IMR-90 (cell line): ENCODE results near the gene GDNF. TPM values are rescaled to one million over a fixed set of nuclear protein-coding genes. Genes with fewer than 3 reads are reported as not detected.

Experiments
- ATAC-seq: fragments of 200-7000 bp; cut with Tn5 transposase; 2 replicates; pipeline ENCODE4 v1.9.1; 2020; ENCODE audit warnings: low read depth, mild to moderate bottlenecking, moderate library complexity
- BruUV-seq: library from RNA; stranded (reverse); fragments of 400-500 nt; replicated peaks from 2 replicates; lab custom pipeline; 2021; lab: Mats Ljungman, UMichigan
- CTCF ChIA-PET: fragments of 300-600 bp; formaldehyde crosslinking; extraction: SDS; loops from one replicate; lab custom pipeline; 2021; ENCODE audit warnings: antibody characterized with exemption; lab: Yijun Ruan, JAX
- POLR2A ChIA-PET: fragments of 300-600 bp; sonication (Branson Sonifier 250); formaldehyde crosslinking; loops from one replicate; lab custom pipeline; 2022; ENCODE audit warnings: antibody characterized with exemption; ENCODE audit not compliant: unreplicated experiment; lab: Charles Lee
- DNase-seq: peaks from one replicate; pipeline ENCODE4 v3.0.0; 2013
- H2AFZ ChIP-seq: replicated peaks from 2 replicates; pipeline ENCODE3; 2013; ENCODE audit warnings: low read length, mild to moderate bottlenecking; ENCODE audit not compliant: poor library complexity
- H2AK5ac ChIP-seq: 2 replicates; pipeline ENCODE4 v1.6.1; 2013; ENCODE audit warnings: low read depth, low read length, inconsistent platforms
- H2AK9ac ChIP-seq: replicated peaks from 2 replicates; pipeline ENCODE3; 2013; ENCODE audit warnings: mild to moderate bottlenecking, low read depth, low read length, moderate library complexity; ENCODE audit not compliant: poor library complexity
- H2BK120ac ChIP-seq: 2 replicates; pipeline ENCODE4 v1.6.1; 2013; ENCODE audit warnings: low read depth, low read length, inconsistent platforms
- H2BK15ac ChIP-seq: 3 replicates; pipeline ENCODE4 v1.6.1; 2013; ENCODE audit warnings: low read depth, low read length, inconsistent platforms
- H2BK20ac ChIP-seq: 2 replicates; pipeline ENCODE4 v1.6.1; 2013; ENCODE audit warnings: low read depth, mild to moderate bottlenecking, inconsistent platforms, low read length, moderate library complexity
- H2BK5ac ChIP-seq: 2 replicates; pipeline ENCODE4 v1.6.1; 2013; ENCODE audit warnings: mild to moderate bottlenecking, low read depth, low read length, inconsistent platforms; ENCODE audit not compliant: poor library complexity, severe bottlenecking
- H3K14ac ChIP-seq: replicated peaks from 2 replicates; pipeline ENCODE4 v1.6.1; 2013; ENCODE audit warnings: low read depth, low read length, inconsistent platforms
- H3K18ac ChIP-seq: 2 replicates; pipeline ENCODE4 v1.6.1; 2013; ENCODE audit warnings: low read depth, low read length, control low read depth
- H3K23ac ChIP-seq: 2 replicates; pipeline ENCODE4 v1.6.1; 2013; ENCODE audit warnings: low read depth, low read length, inconsistent platforms
- H3K27ac ChIP-seq: 2 replicates; pipeline ENCODE4 v1.5.1; 2013; ENCODE audit warnings: mild to moderate bottlenecking, control low read depth, low read length; ENCODE audit not compliant: insufficient read depth
- H3K27me3 ChIP-seq: 2 replicates; pipeline ENCODE4 v1.6.1; 2013; ENCODE audit warnings: low read length; ENCODE audit not compliant: control insufficient read depth, insufficient read depth
- H3K36me3 ChIP-seq: 2 replicates; pipeline ENCODE4 v1.6.1; 2013; ENCODE audit warnings: low read length, mixed read lengths; ENCODE audit not compliant: control insufficient read depth, insufficient read depth
- H3K4ac ChIP-seq: 2 replicates; pipeline ENCODE4 v1.6.1; 2013; ENCODE audit warnings: low read depth, low read length, inconsistent platforms
- H3K4me1 ChIP-seq: 2 replicates; pipeline ENCODE4 v1.6.1; 2013; ENCODE audit warnings: low read length, mixed read lengths; ENCODE audit not compliant: control insufficient read depth, insufficient read depth
- H3K4me2 ChIP-seq: 2 replicates; pipeline ENCODE4 v1.6.1; 2013; ENCODE audit warnings: low read depth, mild to moderate bottlenecking, control low read depth, low read length, moderate library complexity
- H3K4me3 ChIP-seq: 2 replicates; pipeline ENCODE4 v1.5.1; 2013; ENCODE audit warnings: low read depth, mild to moderate bottlenecking, control low read depth, low read length, moderate library complexity; ENCODE audit not compliant: insufficient read depth
- H3K56ac ChIP-seq: 2 replicates; pipeline ENCODE4 v1.6.1; 2013; ENCODE audit warnings: low read length, inconsistent platforms; ENCODE audit not compliant: insufficient read depth; ENCODE audit errors: extremely low read depth
- H3K79me1 ChIP-seq, 2 experiments: 2 replicates each; pipeline ENCODE4 v1.6.1; 2013; ENCODE audit warnings: low read length in 2 of 2, inconsistent platforms in 1 of 2, low read depth in 1 of 2
- H3K9ac ChIP-seq: 2 replicates; pipeline ENCODE4 v1.6.1; 2013; ENCODE audit warnings: low read depth, low read length, control low read depth
- H3K9me1 ChIP-seq: 2 replicates; pipeline ENCODE4 v1.6.1; 2013; ENCODE audit warnings: low read length, inconsistent platforms; ENCODE audit not compliant: insufficient read depth
- H3K9me3 ChIP-seq: 2 replicates; pipeline ENCODE4 v1.6.1; 2013; ENCODE audit warnings: low read length; ENCODE audit not compliant: control insufficient read depth, insufficient read depth
- H4K20me1 ChIP-seq: 2 replicates; pipeline ENCODE4 v1.6.1; 2013; ENCODE audit warnings: low read length, inconsistent platforms; ENCODE audit not compliant: insufficient read depth
- H4K5ac ChIP-seq: 2 replicates; pipeline ENCODE4 v1.6.1; 2013; ENCODE audit warnings: mild to moderate bottlenecking, low read depth, low read length, control low read depth
- H4K8ac ChIP-seq, 2 experiments: 2 replicates each; pipeline ENCODE4 v1.6.1; 2013; ENCODE audit warnings: low read depth in 2 of 2, low read length in 2 of 2, control low read depth in 1 of 2, inconsistent platforms in 1 of 2
- H4K91ac ChIP-seq: 2 replicates; pipeline ENCODE4 v1.6.1; 2013; ENCODE audit warnings: low read depth, low read length, inconsistent platforms; ENCODE audit not compliant: insufficient read depth
- CEBPB ChIP-seq: IDR thresholded peaks from 2 replicates; pipeline ENCODE4 v1.6.1; 2012; ENCODE audit warnings: low read depth, low read length, improper control_type of control experiment
- SMC3 ChIP-seq: fragments of 150-350 bp; IDR thresholded peaks from 2 replicates; pipeline ENCODE4 v1.6.1; 2016; ENCODE audit warnings: low read depth, mild to moderate bottlenecking, antibody characterized with exemption, low read length, moderate library complexity
- WGBS, 2 experiments: methylation state at CpG; one replicate each; pipeline versions ENCODE4 v1.1.5 to v1.1.7; 2013; ENCODE audit warnings: missing lambda C conversion rate in 2 of 2; ENCODE audit not compliant: insufficient read length in 1 of 2; ENCODE audit errors: extremely low coverage in 2 of 2; 5-methylcytosine and 5-hydroxymethylcytosine counted together
- dilution Hi-C: fragments of 300-500 bp; cut with HindIII; formaldehyde crosslinking; loops from one replicate; pipeline ENCODE4 v1.14.3; 2018; ENCODE audit warnings: low sequenced_read_pairs; ENCODE audit not compliant: unreplicated experiment
- in situ Hi-C: fragments of 300-500 bp; cut with MboI; formaldehyde crosslinking; loops from 3 replicates; pipeline ENCODE4 v1.14.3; 2019; ENCODE audit warnings: low sequenced_read_pairs, inconsistent platforms, mixed read lengths
- intact Hi-C: fragments of 100-400 bp; cut with micrococcal nuclease; formaldehyde crosslinking; loops from 2 replicates; pipeline ENCODE4 v1.10.0; 2022
- polyA plus RNA-seq, 3 experiments: library from polyadenylated mRNA; depleted of rRNA; stranded (reverse); fragments of >200 nt; gene quantifications; 2 replicates each; pipeline ENCODE4 v1.2.3, GENCODE V29; 2012; ENCODE audit warnings: low replicate concordance in 1 of 3
- total RNA-seq: library from RNA; depleted of rRNA; stranded (reverse); fragments of >200 nt; gene quantifications from 2 replicates; pipeline ENCODE4 v1.2.3, GENCODE V29; 2012
- TF ChIP-seq, protein P1 (sequence below): conservative IDR thresholded peaks from 2 replicates; pipeline ENCODE4 v1.5.1; 2012; ENCODE audit warnings: mild to moderate bottlenecking, low read depth, low read length, improper control_type of control experiment

GDNF gene
- total and polyA plus RNA-seq, 2 of the 4 experiments (the other 2 are of a cell fraction): 0.18 to 0.82 TPM

DNA sequence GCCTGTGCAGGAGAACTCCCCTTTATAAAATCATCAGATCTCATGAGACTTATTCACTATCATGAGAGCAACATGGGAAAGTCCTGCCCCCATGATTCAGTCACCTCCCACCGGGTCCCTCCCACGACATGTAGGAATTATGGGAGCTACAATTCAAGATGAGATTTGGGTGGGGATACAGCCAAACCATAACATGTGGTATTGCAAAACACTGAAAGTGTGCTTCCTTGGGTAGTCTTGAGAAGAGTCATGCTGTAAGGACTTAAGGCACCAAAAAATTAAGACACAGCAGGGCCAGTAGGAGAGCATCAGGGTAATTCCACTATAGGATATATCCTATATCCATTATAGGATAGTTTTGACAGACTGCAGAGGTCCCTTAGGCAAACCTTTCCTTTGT, 29.4 kb upstream of the GDNF start:
- Histone ChIP-seq H3K18ac (no peak overlapping the region), H3K56ac (no peak overlapping the region), H2BK20ac (no peak overlapping the region), H3K23ac (no peak overlapping the region), H3K79me1 (no peaks in the 10 kb centered on the region), H3K27me3 (no peaks in the 10 kb centered on the region), H3K27ac (no peak overlapping the region), H3K4me1 (peaks cover 8% of the 10 kb centered on the region; the same call in 1 of the 2 replicates), H3K4me2 (no peak overlapping the region), H4K5ac (no peak overlapping the region), H2BK120ac (no peak overlapping the region), H4K91ac (no peak overlapping the region), H3K36me3 (no peaks in the 10 kb centered on the region), H3K4me3 (no peak overlapping the region), H3K9me3 (no peaks in the 10 kb centered on the region), H2AK5ac (no peak overlapping the region), H4K20me1 (no peaks in the 10 kb centered on the region), H3K4ac (no peak overlapping the region), H2BK15ac (no peak overlapping the region), H3K14ac (no peak overlapping the region), H2AFZ (no peak overlapping the region), H4K8ac (no peak overlapping the region), H3K9ac (no peak overlapping the region), H2BK5ac (no peak overlapping the region), H2AK9ac (no peak overlapping the region), H3K9me1 (peaks cover 7% of the 10 kb centered on the region; the same call in 1 of the 2 replicates)
- intact Hi-C loops (no loop called here), in situ Hi-C loops (no loop called here), dilution Hi-C loops (no loop called here)
- ATAC-seq (no peak), DNase-seq (peak; percentile 38)
- no CpG with 5 or more reads among the region's 2 CpGs for WGBS, 2 experiments
- TF ChIP-seq SMC3 (no peak), CEBPB (peak; percentile 32; the same call in 1 of the 2 replicates)
- TF ChIP-seq, protein P1, sequence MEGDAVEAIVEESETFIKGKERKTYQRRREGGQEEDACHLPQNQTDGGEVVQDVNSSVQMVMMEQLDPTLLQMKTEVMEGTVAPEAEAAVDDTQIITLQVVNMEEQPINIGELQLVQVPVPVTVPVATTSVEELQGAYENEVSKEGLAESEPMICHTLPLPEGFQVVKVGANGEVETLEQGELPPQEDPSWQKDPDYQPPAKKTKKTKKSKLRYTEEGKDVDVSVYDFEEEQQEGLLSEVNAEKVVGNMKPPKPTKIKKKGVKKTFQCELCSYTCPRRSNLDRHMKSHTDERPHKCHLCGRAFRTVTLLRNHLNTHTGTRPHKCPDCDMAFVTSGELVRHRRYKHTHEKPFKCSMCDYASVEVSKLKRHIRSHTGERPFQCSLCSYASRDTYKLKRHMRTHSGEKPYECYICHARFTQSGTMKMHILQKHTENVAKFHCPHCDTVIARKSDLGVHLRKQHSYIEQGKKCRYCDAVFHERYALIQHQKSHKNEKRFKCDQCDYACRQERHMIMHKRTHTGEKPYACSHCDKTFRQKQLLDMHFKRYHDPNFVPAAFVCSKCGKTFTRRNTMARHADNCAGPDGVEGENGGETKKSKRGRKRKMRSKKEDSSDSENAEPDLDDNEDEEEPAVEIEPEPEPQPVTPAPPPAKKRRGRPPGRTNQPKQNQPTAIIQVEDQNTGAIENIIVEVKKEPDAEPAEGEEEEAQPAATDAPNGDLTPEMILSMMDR: no peak
- BruUV-seq: no TSS peak
- POLR2A ChIA-PET: no interaction called here
- CTCF ChIA-PET: no interaction called here
